ENCODE measurements around the gene CLNK.

The CLNK gene

GRCh38 chr4:10684631-10685030 is at the start of gene CLNK:
Gene CLNK (minus strand): TSS chr4:10684768. CDS start chr4:10667869, 16,899 bp downstream.
- DNase-seq = no peak

- no peak for DNase-seq
These were observed 49.0 kb upstream of the CLNK start for GRCh38 chr4:10733481-10734062.

GRCh38 chr4:10732914-10733415 is 48.4 kb upstream of the CLNK start:
- DNase-seq = no peak

- DNase-seq = no peak
These were observed 47.8 kb upstream of the CLNK start for GRCh38 chr4:10732235-10732913.

- no peak for DNase-seq
These were observed 47.1 kb upstream of the CLNK start for GRCh38 chr4:10731690-10732089.

GRCh38 chr4:10731162-10731561 is 46.6 kb upstream of the CLNK start:
- no peak for DNase-seq

- no peak for DNase-seq
These were observed 46.0 kb upstream of the CLNK start for GRCh38 chr4:10730590-10730989.

GRCh38 chr4:10730019-10730418 is 45.5 kb upstream of the CLNK start:
- DNase-seq = no peak

- DNase-seq = no peak
These were observed 44.8 kb upstream of the CLNK start for GRCh38 chr4:10729366-10729765.

GRCh38 chr4:10728016-10728415 is 43.4 kb upstream of the CLNK start:
- no peak for DNase-seq

- DNase-seq = no peak
These were observed 42.7 kb upstream of the CLNK start for GRCh38 chr4:10727140-10727880.

- no peak for DNase-seq
These were observed 38.4 kb upstream of the CLNK start for GRCh38 chr4:10722957-10723356.

GRCh38 chr4:10721616-10722015 is 37.0 kb upstream of the CLNK start:
- no peak for DNase-seq

GRCh38 chr4:10716163-10716562 is 31.6 kb upstream of the CLNK start:
- DNase-seq = no peak

- DNase-seq = no peak
These were observed 31.1 kb upstream of the CLNK start for GRCh38 chr4:10715696-10716095.

GRCh38 chr4:10715135-10715534 is 30.6 kb upstream of the CLNK start:
- no peak for DNase-seq

- no peak for DNase-seq
These were observed 29.0 kb upstream of the CLNK start for GRCh38 chr4:10713591-10713990.

- DNase-seq = no peak
These were observed 21.7 kb upstream of the CLNK start for GRCh38 chr4:10706236-10706635.

- no peak for DNase-seq
These were observed 19.9 kb upstream of the CLNK start for GRCh38 chr4:10704430-10704810.

- DNase-seq = no peak
These were observed 19.3 kb upstream of the CLNK start for GRCh38 chr4:10703766-10704429.

- no peak for DNase-seq
These were observed 18.6 kb upstream of the CLNK start for GRCh38 chr4:10703156-10703555.

GRCh38 chr4:10701702-10702460 is 17.3 kb upstream of the CLNK start:
- DNase-seq = no peak

GRCh38 chr4:10701161-10701560 is 16.6 kb upstream of the CLNK start:
- no peak for DNase-seq
